Psoas muscle (tissue), 8 donors: ENCODE results near the gene DHX30. TPM values are rescaled to one million over a fixed set of nuclear protein-coding genes. Genes with fewer than 3 reads are reported as not detected.
A peak's percentile ranks its signal among the peaks of the same experiment; 100 is the strongest.

Source experiments
- ATAC-seq, 4 donors: fragments of 200-7000 bp; cut with Tn5 transposase; one replicate each; pipeline ENCODE4 v1.9.1; 2020; ENCODE audit warnings: moderate library complexity in 3 of 4, mild to moderate bottlenecking in 2 of 4
- DNase-seq, 2 donors: peaks; one replicate each; pipeline ENCODE4 v3.0.0-alpha.2; 2020
- H3K27ac ChIP-seq: fragments of 200-600 bp; one replicate; pipeline ENCODE4 v1.8.0; 2022
- H3K27me3 ChIP-seq, 3 donors: fragments of 200-600 bp in 1 of 3; one replicate each; pipeline versions ENCODE4 v1.6.1 to v1.8.0; 2013 to 2022; ENCODE audit warnings: low read length in 2 of 3, mild to moderate bottlenecking in 2 of 3, moderate library complexity in 1 of 3; ENCODE audit not compliant: insufficient read depth in 3 of 3
- H3K36me3 ChIP-seq, 2 donors: fragments of 200-600 bp in 1 of 2; one replicate each; pipeline versions ENCODE4 v1.6.1 to v1.8.0; 2013 to 2022; ENCODE audit warnings: low read depth in 1 of 2, mild to moderate bottlenecking in 1 of 2, moderate library complexity in 1 of 2; ENCODE audit not compliant: insufficient read depth in 1 of 2
- H3K4me1 ChIP-seq: fragments of 200-600 bp; one replicate; pipeline ENCODE4 v1.8.0; 2022
- H3K4me3 ChIP-seq: fragments of 200-600 bp; one replicate; pipeline ENCODE4 v1.8.0; 2022; ENCODE audit warnings: mild to moderate bottlenecking
- H3K9me3 ChIP-seq: fragments of 200-600 bp; one replicate; pipeline ENCODE4 v1.8.0; 2022
- CTCF ChIP-seq: fragments of 200-600 bp; IDR thresholded peaks from one replicate; pipeline ENCODE4 v1.8.0; 2022; ENCODE audit warnings: antibody characterized with exemption
- WGBS, 3 donors: extraction: QIAGEN DNeasy Blood & Tissue Kit; methylation state at CpG; one replicate each; pipeline versions ENCODE4 v1.1.6 to v1.1.7; 2013; 5-methylcytosine and 5-hydroxymethylcytosine counted together
- intact Hi-C, 2 donors: fragments of 100-400 bp; cut with DNase I; formaldehyde crosslinking; loops; one replicate each; pipeline versions ENCODE4 v1.11.0 to v1.14.2; 2022
- polyA plus RNA-seq, 3 donors: library from polyadenylated mRNA; stranded (reverse); fragments of 200-250 nt; gene quantifications; one replicate each; pipeline ENCODE4 v1.2.3, GENCODE V29; 2013
- total RNA-seq, 4 donors: library from RNA; stranded (reverse); fragmentation: NEBNext Ultra II Directional in 2 of 4; extraction: Animal tissue kit (Norgen Biotek cat#: 25700) in 2 of 4; gene quantifications; one replicate each; pipeline versions ENCODE4 v1.2.1 to v1.2.4, GENCODE V29; 2021 to 2023
- donor health status: healthy with polysubstance abuse.
- donor health status: DM: no; HTN: no; CAD: no; lungs with moderate emphysema.
- donor health status: Bipolar disorder and iron deficiency.
- donor health status: healthy.
- donor health status: DM: yes; HTN: yes; CAD: no.
- donor health status: DM: no; HTN: no; CAD: no.
- donor health status: DM: no; HTN: no; CAD: no.
- donor health status: DM: yes; HTN: yes; CAD: no.

Gene DHX30
- total and polyA plus RNA-seq, 7 donors, result 40.6 to 62.3 (median 48.8) TPM

- H3K27ac ChIP-seq, result no peak overlapping the region
Observed at GRCh38 chr3:47871389-47871788, 68.5 kb downstream of the DHX30 start.

GRCh38 chr3:47872916-47873315 is 70.0 kb downstream of the DHX30 start:
- no peak overlapping the region for H3K27ac ChIP-seq

More at GRCh38 chr3:47871389-47871788, 68.5 kb downstream of the DHX30 start:
- intact Hi-C loops, result no loop called here
- H3K36me3 ChIP-seq, result peaks cover 16 to 100% of the 10 kb centered on the region in 2 donors
- no peak for TF ChIP-seq CTCF
- no peaks in the 10 kb centered on the region for H3K27me3 ChIP-seq
- H3K9me3 ChIP-seq, result no peaks in the 10 kb centered on the region
- no peak overlapping the region for H3K4me3 ChIP-seq
- WGBS, 3 donors, result 95 to 98% (median 96%) methylated on average over 2 of the region's 2 CpGs
- no peak for ATAC-seq
- H3K4me1 ChIP-seq, result peaks cover 8% of the 10 kb centered on the region
- DNase-seq, result no peak

GRCh38 chr3:47874438-47874837 is 71.5 kb downstream of the DHX30 start:
- H3K36me3 ChIP-seq, result peaks cover 10 to 91% of the 10 kb centered on the region in 2 donors
- intact Hi-C loops, result no loop called here
- H3K27ac ChIP-seq, result peak overlapping the region; percentile 4
- no peak for DNase-seq
- no peak overlapping the region for H3K4me3 ChIP-seq
- no peak for ATAC-seq
- no peaks in the 10 kb centered on the region for H3K27me3 ChIP-seq
- no peak for TF ChIP-seq CTCF
- peaks cover 8% of the 10 kb centered on the region for H3K4me1 ChIP-seq
- WGBS, 3 donors, result 98 to 100% (median 100%) methylated on average over 2 of the region's 2 CpGs
- H3K9me3 ChIP-seq, result no peaks in the 10 kb centered on the region

More at GRCh38 chr3:47872916-47873315, 70.0 kb downstream of the DHX30 start:
- ATAC-seq (no peak), DNase-seq (no peak)
- Histone ChIP-seq H3K4me1 (peaks cover 8% of the 10 kb centered on the region), H3K27me3 (no peaks in the 10 kb centered on the region), H3K4me3 (no peak overlapping the region), H3K36me3 (peaks cover 10 to 100% of the 10 kb centered on the region in 2 donors), H3K9me3 (no peaks in the 10 kb centered on the region)
- 76 to 83% (median 79%) methylated on average over 4 of the region's 4 CpGs for WGBS, 3 donors
- no peak for TF ChIP-seq CTCF
- intact Hi-C loops, result no loop called here

DNA sequence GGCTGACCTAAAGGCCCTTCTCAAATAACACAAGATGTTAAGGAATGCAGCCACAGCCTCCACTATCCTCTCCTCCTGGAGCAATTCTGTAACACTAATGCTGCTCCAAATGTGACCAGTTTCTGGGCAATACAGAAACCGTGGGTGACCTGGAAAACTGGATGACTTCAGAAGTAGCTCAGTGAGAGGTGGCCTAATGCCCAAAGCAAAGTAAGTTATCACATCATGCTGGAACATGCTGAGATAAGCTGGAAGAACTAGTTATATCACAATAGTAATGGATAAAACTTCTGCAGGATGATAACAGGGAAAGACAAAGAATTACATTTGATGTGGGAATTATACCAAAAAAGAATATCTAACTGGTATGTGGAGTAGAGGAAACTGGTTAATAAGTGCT is 72.0 kb downstream of the DHX30 start:
- peak overlapping the region; percentile 4 for H3K27ac ChIP-seq
- H3K4me1 ChIP-seq, result peaks cover 8% of the 10 kb centered on the region
- 21 to 52% (median 44%) methylated on average over 1 of the region's 1 CpG for WGBS, 3 donors

More for the DNA sequence above, 72.0 kb downstream of the DHX30 start:
- no peaks in the 10 kb centered on the region for H3K9me3 ChIP-seq
- TF ChIP-seq CTCF, result no peak
- H3K4me3 ChIP-seq, result no peak overlapping the region
- ATAC-seq (no peak), DNase-seq (no peak)
- H3K36me3 ChIP-seq, result peaks cover 10 to 91% of the 10 kb centered on the region in 2 donors
- H3K27me3 ChIP-seq, result no peaks in the 10 kb centered on the region
- intact Hi-C loops, result no loop called here
